Prostate gland (tissue), 2 donors: ENCODE measurements around the gene TNRC6C.

Experiments
- POLR2AphosphoS5 ChIP-seq: sonication (generic); formaldehyde crosslinking; IDR thresholded peaks from one replicate; pipeline ENCODE4 v1.6.1; 2017; ENCODE audit warnings: antibody characterized with exemption
- TF ChIP-seq, protein P1 (sequence below), 4 experiments: fragments of 200-600 bp in 2 of 4; fragments of 450-650 bp in 2 of 4; sonication (generic) in 2 of 4; IDR thresholded peaks; 1 replicate in 3 of 4; 2 replicates in 1 of 4; pipeline ENCODE4 v1.5.1; 2016 to 2019; ENCODE audit warnings: antibody characterized with exemption in 4 of 4, mild to moderate bottlenecking in 2 of 4, moderate library complexity in 2 of 4

DNA sequence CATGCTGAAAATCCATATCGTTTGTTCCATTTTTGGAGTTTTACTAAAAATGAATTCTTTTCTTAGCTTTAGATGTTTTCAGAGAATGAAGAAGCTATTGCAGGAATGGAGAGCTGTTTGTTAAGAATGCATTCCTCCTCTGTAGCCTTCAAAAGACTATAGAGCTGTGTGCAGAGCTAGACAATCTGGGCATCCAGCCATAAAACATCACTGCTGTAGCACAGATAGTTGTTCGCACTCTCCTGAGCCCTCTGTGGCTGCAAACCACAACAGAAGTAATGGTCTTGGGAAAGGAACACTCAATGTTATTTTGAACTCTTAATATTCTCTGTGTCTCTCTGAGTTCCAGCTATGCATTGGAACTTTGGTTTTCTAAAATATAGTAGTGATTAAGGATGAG lies 4.9 kb downstream of the TNRC6C start:
- TF ChIP-seq, protein P1, sequence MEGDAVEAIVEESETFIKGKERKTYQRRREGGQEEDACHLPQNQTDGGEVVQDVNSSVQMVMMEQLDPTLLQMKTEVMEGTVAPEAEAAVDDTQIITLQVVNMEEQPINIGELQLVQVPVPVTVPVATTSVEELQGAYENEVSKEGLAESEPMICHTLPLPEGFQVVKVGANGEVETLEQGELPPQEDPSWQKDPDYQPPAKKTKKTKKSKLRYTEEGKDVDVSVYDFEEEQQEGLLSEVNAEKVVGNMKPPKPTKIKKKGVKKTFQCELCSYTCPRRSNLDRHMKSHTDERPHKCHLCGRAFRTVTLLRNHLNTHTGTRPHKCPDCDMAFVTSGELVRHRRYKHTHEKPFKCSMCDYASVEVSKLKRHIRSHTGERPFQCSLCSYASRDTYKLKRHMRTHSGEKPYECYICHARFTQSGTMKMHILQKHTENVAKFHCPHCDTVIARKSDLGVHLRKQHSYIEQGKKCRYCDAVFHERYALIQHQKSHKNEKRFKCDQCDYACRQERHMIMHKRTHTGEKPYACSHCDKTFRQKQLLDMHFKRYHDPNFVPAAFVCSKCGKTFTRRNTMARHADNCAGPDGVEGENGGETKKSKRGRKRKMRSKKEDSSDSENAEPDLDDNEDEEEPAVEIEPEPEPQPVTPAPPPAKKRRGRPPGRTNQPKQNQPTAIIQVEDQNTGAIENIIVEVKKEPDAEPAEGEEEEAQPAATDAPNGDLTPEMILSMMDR (IDR thresholded peaks at IDR 0.05) = no peak
- TF ChIP-seq POLR2AphosphoS5 = no peak
